ENCODE results near the gene TCEANC. TPM values are rescaled to one million over a fixed set of nuclear protein-coding genes. Genes with fewer than 3 reads are reported as not detected.

Gene TCEANC
- total RNA-seq, 4 donors from 2014 or later, result 1.7 to 4.7 (median 3.2) TPM

GRCh38 chrX:13681595-13681994, 28.7 kb downstream of the TCEANC start:
- no peaks in the 10 kb centered on the region for H3K27me3 ChIP-seq
- no peak for DNase-seq (ENCODE audit: low spot score in 2 of 2)
- no peaks in the 10 kb centered on the region for H3K9me3 ChIP-seq
- no peak overlapping the region for H3K27ac ChIP-seq
- WGBS, result 85% methylated on average over 7 of the region's 7 CpGs
- no peak for TF ChIP-seq POLR2AphosphoS5 (IDR thresholded peaks at IDR 0.05)
- no peak for TF ChIP-seq EP300 (IDR thresholded peaks at IDR 0.05)
- TF ChIP-seq POLR2A (IDR thresholded peaks at IDR 0.05), result no peak
- TF ChIP-seq, protein P1, sequence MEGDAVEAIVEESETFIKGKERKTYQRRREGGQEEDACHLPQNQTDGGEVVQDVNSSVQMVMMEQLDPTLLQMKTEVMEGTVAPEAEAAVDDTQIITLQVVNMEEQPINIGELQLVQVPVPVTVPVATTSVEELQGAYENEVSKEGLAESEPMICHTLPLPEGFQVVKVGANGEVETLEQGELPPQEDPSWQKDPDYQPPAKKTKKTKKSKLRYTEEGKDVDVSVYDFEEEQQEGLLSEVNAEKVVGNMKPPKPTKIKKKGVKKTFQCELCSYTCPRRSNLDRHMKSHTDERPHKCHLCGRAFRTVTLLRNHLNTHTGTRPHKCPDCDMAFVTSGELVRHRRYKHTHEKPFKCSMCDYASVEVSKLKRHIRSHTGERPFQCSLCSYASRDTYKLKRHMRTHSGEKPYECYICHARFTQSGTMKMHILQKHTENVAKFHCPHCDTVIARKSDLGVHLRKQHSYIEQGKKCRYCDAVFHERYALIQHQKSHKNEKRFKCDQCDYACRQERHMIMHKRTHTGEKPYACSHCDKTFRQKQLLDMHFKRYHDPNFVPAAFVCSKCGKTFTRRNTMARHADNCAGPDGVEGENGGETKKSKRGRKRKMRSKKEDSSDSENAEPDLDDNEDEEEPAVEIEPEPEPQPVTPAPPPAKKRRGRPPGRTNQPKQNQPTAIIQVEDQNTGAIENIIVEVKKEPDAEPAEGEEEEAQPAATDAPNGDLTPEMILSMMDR (IDR thresholded peaks at IDR 0.05), result no peak
- no peaks in the 10 kb centered on the region for H3K4me1 ChIP-seq
- H3K36me3 ChIP-seq, result no peaks in the 10 kb centered on the region
- no peak overlapping the region for H3K4me3 ChIP-seq

DNA sequence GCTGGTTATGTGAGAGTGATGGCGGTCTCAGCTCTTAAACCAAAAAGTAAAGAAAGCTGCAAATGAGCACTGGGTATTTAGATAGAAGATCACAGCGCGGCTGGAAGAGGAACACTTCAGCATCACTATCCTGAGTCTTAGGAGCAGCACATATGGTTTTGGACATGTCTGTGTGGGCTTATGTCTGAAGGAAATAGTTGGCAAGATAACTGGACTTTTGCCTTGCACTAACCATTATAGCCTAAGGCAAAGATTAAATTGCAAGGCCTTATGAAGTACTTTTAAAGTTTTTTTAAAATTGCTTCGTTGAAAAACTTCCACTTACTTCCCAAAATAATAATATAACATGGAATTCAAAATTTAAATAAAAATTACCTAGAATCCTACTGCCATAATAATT, 31.4 kb downstream of the TCEANC start:
- WGBS, result 71% methylated on average over 4 of the region's 4 CpGs

GRCh38 chrX:13685126-13685763, 32.3 kb downstream of the TCEANC start:
- Histone ChIP-seq H3K4me3 (no peak overlapping the region), H3K27ac (no peak overlapping the region), H3K36me3 (no peaks in the 10 kb centered on the region), H3K4me1 (peaks cover 5% of the 10 kb centered on the region), H3K27me3 (no peaks in the 10 kb centered on the region), H3K9me3 (no peaks in the 10 kb centered on the region)
- no peak for TF ChIP-seq POLR2AphosphoS5 (IDR thresholded peaks at IDR 0.05)
- no peak for TF ChIP-seq POLR2A (IDR thresholded peaks at IDR 0.05)
- TF ChIP-seq, protein P1 (IDR thresholded peaks at IDR 0.05), result no peak
- TF ChIP-seq EP300 (IDR thresholded peaks at IDR 0.05), result no peak
- no peak for DNase-seq (ENCODE audit: low spot score in 2 of 2)
- 43% methylated on average over 3 of the region's 3 CpGs for WGBS

More for the DNA sequence above, 31.4 kb downstream of the TCEANC start:
- no peak for DNase-seq (ENCODE audit: low spot score in 2 of 2)
- Histone ChIP-seq H3K27ac (no peak overlapping the region), H3K36me3 (no peaks in the 10 kb centered on the region), H3K27me3 (no peaks in the 10 kb centered on the region), H3K4me3 (no peak overlapping the region), H3K9me3 (no peaks in the 10 kb centered on the region), H3K4me1 (peaks cover 5% of the 10 kb centered on the region)
- TF ChIP-seq EP300 (IDR thresholded peaks at IDR 0.05) (no peak), POLR2AphosphoS5 (IDR thresholded peaks at IDR 0.05) (no peak), POLR2A (IDR thresholded peaks at IDR 0.05) (no peak)
- TF ChIP-seq, protein P1 (IDR thresholded peaks at IDR 0.05), result no peak

DNA sequence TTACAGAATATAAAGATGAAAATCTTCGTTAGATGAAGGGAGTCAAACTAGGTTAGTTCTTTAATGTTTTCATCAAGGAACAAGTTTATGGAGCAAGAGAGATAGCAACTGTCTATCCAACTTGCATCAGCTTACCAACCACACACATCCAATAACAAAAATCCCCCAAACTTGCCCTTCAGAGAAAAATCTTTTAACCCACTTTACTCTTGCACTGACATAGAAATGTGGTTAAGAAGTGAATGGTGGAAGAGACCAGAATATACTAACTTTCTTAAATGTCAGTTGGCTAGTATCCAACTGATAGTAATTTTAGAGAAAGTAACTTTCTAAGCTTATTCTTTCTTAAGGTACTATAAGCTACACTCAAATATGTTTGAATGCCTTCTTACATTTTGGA, 34.3 kb downstream of the TCEANC start:
- WGBS, result 78% methylated on average over 1 of the region's 1 CpG
- no peaks in the 10 kb centered on the region for H3K36me3 ChIP-seq
- no peak overlapping the region for H3K27ac ChIP-seq
- H3K4me3 ChIP-seq, result no peak overlapping the region
- no peaks in the 10 kb centered on the region for H3K27me3 ChIP-seq
- TF ChIP-seq, protein P1 (IDR thresholded peaks at IDR 0.05), result no peak
- TF ChIP-seq EP300 (IDR thresholded peaks at IDR 0.05) (no peak), POLR2AphosphoS5 (IDR thresholded peaks at IDR 0.05) (no peak)
- DNase-seq (ENCODE audit: low spot score in 2 of 2), result no peak
- H3K4me1 ChIP-seq, result peaks cover 15% of the 10 kb centered on the region
- no peaks in the 10 kb centered on the region for H3K9me3 ChIP-seq

DNA sequence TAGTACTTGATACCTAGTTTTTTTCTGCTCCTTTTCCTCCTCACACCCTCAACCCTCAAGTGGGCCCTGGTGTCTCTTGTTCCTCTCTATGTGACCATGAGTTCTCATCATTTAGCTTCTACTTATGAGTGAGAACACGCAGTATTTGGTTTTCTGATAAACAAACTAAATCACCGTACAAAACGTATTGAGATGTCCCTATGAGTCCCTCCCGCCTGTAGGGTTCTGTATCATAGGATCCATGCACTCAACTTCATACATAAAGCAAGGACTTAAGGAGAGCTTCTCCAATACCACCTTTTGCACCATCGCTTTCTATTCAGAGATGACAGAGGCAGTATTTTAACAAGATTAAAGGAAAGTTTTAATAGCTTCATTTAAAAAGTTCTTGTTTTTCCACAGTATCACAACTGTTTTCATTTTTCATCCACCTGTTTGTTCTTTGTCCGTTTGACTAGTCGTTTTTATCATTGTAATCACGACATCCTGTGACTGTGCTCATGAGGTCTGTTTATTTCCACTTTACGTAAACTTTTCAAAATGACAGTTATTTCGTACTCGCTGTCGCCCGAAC, 35.5 kb downstream of the TCEANC start:
- Histone ChIP-seq H3K4me1 (peaks cover 21% of the 10 kb centered on the region), H3K9me3 (no peaks in the 10 kb centered on the region), H3K4me3 (peak overlapping the region; percentile 68), H3K27ac (peak overlapping the region; percentile 97), H3K27me3 (no peaks in the 10 kb centered on the region), H3K36me3 (no peaks in the 10 kb centered on the region)
- 12% methylated on average over 13 of the region's 13 CpGs for WGBS
- no peak for DNase-seq (ENCODE audit: low spot score in 2 of 2)
- TF ChIP-seq POLR2AphosphoS5 (IDR thresholded peaks at IDR 0.05) (no peak), EP300 (IDR thresholded peaks at IDR 0.05) (no peak), POLR2A (IDR thresholded peaks at IDR 0.05) (no peak)

Measured in suprapubic skin (tissue), 4 donors.